Measurements from ENCODE around the gene ZFP62. TPM values are rescaled to one million over a fixed set of nuclear protein-coding genes. Genes with fewer than 3 reads are reported as not detected.

The ZFP62 gene
- total and polyA plus RNA-seq, 11 donors = 9.4 to 18.6 (median 13.8) TPM

DNA sequence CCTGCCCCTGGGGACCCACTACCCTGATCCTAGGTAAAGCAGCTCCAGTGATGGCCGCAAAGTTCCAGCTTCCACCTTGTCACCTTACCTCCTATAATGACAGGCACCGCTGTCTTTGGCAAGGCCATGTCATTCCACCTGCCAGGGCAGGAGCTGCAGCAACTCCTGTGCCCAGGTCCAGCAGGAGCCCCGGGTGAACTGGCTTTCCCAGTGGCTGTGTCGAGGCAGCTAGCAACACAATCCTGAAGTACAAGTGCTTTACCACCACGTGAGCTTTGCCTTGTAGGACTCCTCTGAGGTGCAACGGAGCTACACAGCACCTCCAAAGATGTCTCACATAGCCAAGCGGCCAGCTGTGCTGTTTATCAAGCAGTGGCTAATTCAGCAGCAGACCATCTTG is 37.7 kb downstream of the ZFP62 start:
- WGBS, 4 donors = 81 to 88% (median 85%) methylated on average over 6 to 7 of the region's 7 CpGs
- no peaks in the 10 kb centered on the region for H3K36me3 ChIP-seq
- intact Hi-C loops (cut with DNase I) = no loop called here
- ATAC-seq (no peak), DNase-seq (peak in 1 of 5 donors; percentile 12)
- H3K9me3 ChIP-seq = peaks cover 0 to 3% (median 0%) of the 10 kb centered on the region in 12 donors
- no peak overlapping the region for H3K4me3 ChIP-seq
- peak overlapping the region in 7 of 12 donors; percentile 9 to 57 (median 36) for H3K27ac ChIP-seq
- TF ChIP-seq, protein P1, sequence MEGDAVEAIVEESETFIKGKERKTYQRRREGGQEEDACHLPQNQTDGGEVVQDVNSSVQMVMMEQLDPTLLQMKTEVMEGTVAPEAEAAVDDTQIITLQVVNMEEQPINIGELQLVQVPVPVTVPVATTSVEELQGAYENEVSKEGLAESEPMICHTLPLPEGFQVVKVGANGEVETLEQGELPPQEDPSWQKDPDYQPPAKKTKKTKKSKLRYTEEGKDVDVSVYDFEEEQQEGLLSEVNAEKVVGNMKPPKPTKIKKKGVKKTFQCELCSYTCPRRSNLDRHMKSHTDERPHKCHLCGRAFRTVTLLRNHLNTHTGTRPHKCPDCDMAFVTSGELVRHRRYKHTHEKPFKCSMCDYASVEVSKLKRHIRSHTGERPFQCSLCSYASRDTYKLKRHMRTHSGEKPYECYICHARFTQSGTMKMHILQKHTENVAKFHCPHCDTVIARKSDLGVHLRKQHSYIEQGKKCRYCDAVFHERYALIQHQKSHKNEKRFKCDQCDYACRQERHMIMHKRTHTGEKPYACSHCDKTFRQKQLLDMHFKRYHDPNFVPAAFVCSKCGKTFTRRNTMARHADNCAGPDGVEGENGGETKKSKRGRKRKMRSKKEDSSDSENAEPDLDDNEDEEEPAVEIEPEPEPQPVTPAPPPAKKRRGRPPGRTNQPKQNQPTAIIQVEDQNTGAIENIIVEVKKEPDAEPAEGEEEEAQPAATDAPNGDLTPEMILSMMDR (IDR thresholded peaks at IDR 0.05) = no peak
- no peak for TF ChIP-seq POLR2A (IDR thresholded peaks at IDR 0.05)
- H3K27me3 ChIP-seq = no peaks in the 10 kb centered on the region
- peaks cover 4 to 75% (median 56%) of the 10 kb centered on the region in 12 donors for H3K4me1 ChIP-seq

DNA sequence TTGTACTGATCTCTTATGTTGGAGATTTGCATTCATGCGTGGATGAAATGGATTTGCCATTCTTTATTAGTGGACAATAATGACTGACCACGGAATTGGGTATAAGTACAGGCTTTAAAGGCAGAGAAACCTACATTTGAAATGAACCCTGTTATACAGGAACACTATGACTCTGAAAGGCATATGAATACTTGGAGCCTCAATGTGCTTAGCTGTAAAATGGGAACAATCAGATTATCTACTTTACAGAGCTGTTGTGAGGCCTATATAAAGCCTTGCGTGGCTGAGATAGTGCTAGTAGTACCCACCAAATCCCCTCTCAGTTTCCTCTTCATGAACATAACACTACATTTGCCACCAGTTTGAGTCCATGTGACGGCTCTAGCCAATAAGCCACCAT is 39.5 kb downstream of the ZFP62 start:
- 82 to 94% (median 90%) methylated on average over 4 of the region's 4 CpGs for WGBS, 4 donors
- Histone ChIP-seq H3K36me3 (no peaks in the 10 kb centered on the region), H3K9me3 (no peaks in the 10 kb centered on the region), H3K4me3 (peak overlapping the region in 1 of 12 donors; percentile 17), H3K4me1 (peaks cover 8 to 85% (median 70%) of the 10 kb centered on the region in 12 donors), H3K27ac (peak overlapping the region in 10 of 12 donors; percentile 66 to 94 (median 80)), H3K27me3 (no peaks in the 10 kb centered on the region)
- ATAC-seq (no peak), DNase-seq (no peak)
- intact Hi-C loops (cut with DNase I) = no loop called here
- TF ChIP-seq, protein P1 (IDR thresholded peaks at IDR 0.05) = no peak
- TF ChIP-seq POLR2A (IDR thresholded peaks at IDR 0.05) = no peak

DNA sequence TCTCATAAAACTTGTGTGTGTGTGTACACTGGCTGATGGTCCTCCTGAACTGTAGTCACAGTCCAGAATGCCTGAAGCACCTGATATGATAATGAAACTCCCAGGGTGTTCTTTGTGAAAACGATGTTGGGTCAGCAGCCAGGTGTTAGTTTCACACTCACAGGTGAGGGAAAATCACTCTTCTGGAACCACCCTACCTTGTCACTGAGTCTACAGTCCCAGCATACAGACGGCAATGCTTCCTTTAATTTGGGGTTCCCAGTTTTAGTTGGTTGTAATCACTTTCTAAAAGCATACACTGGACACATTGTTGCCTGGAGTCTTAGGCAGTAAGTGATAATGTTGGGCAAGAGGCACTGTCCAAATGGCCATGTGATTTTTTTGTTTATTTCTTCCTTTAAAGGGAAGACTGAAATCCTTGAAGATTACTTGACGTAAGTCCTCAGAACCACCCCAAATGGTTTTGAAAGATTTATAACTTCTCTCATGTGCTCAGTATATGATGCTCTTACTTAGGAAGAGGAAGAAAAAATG is 40.2 kb downstream of the ZFP62 start:
- peak in 2 of 5 donors; percentile 8 to 16 for DNase-seq
- no peaks in the 10 kb centered on the region for H3K27me3 ChIP-seq
- H3K27ac ChIP-seq = peak overlapping the region; percentile 45 to 94 (median 77)
- no peaks in the 10 kb centered on the region for H3K36me3 ChIP-seq
- peak; percentile 3 to 37 (median 16) for ATAC-seq
- peak overlapping the region in 1 of 12 donors; percentile 17 for H3K4me3 ChIP-seq
- H3K9me3 ChIP-seq = no peaks in the 10 kb centered on the region
- intact Hi-C loops (cut with DNase I) = no loop called here
- no peak for TF ChIP-seq POLR2A (IDR thresholded peaks at IDR 0.05)
- TF ChIP-seq, protein P1 (IDR thresholded peaks at IDR 0.05) = no peak
- 48 to 61% (median 55%) methylated on average over 3 of the region's 3 CpGs for WGBS, 4 donors
- H3K4me1 ChIP-seq = peaks cover 8 to 85% (median 70%) of the 10 kb centered on the region in 12 donors

DNA sequence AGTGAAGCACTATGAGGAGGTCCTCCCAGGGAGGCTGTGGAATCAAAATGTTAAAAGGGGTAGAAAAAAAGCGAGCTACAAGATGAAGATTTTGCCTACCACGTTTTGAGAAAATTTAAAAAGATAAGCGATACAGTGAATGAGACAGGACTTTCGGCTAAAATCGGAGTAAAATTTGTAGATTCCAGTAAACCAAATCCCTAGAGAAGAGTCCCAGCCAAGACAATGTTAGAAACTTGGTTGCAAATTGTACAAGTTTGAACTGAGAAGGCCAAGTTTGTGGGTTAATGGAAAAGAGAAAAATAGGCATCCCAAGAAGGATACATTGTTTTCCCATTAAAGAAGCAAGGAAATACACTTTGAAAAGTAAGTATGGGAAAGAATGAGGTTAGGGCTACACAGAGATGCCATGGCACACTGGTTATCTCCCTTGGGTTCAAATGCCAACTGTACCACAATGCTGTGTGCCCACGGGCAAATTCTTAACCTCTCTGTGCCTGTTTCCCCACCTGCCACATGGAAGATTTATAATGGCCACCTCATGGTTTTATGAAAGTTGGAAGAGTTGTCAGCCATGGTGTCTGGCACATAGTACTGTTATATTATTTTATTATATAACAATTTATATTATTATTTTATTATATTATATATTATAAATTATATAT is 42.3 kb downstream of the ZFP62 start:
- peak overlapping the region; percentile 47 to 99 (median 86) for H3K27ac ChIP-seq
- ATAC-seq = no peak
- TF ChIP-seq POLR2A (IDR thresholded peaks at IDR 0.05) = no peak
- TF ChIP-seq, protein P1 (IDR thresholded peaks at IDR 0.05) = no peak
- no peak overlapping the region for H3K4me3 ChIP-seq
- no peaks in the 10 kb centered on the region for H3K9me3 ChIP-seq
- no peaks in the 10 kb centered on the region for H3K27me3 ChIP-seq
- H3K36me3 ChIP-seq = no peaks in the 10 kb centered on the region
- WGBS, 4 donors = 56 to 62% (median 58%) methylated on average over 6 of the region's 6 CpGs
- intact Hi-C loops (cut with DNase I) = no loop called here
- peak in 1 of 5 donors; percentile 13 for DNase-seq
- H3K4me1 ChIP-seq = peaks cover 8 to 69% (median 52%) of the 10 kb centered on the region in 12 donors
